GM12873 (cell line): ENCODE results near the gene TBX1.

Experiments
- CTCF ChIP-seq: IDR thresholded peaks from 2 replicates; pipeline ENCODE4 v1.5.1; 2012; ENCODE audit warnings: low read depth, mild to moderate bottlenecking, moderate library complexity, low read length, control low read depth; ENCODE audit not compliant: insufficient read depth; ENCODE audit errors: missing control alignments

Gene TBX1

DNA sequence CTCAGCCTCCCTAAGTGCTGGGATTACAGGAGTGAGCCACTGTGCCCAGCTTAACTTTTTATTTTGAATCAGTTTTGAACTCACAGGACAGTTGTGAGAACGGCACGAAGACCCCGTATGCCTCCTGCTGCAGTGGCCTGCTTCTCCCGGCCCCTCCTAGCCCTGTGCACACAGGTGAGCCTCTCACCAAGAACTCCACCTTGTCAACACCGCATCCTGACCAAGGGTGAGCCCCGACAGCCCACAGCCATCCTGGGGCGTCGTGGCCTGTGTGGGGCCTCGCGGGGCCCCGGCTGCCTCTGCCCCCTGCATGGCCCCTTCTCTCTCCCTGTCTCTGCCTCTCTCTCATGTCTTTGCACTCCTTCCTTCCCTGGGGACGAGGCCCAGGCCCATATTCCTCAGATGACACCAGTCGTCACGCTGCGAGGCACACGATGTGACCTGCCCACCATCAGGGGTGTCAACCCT, 55.3 kb downstream of the TBX1 start:
- no peak for TF ChIP-seq CTCF

- TF ChIP-seq CTCF, result no peak
Observed at GRCh38 chr22:19816372-19817119, 56.0 kb downstream of the TBX1 start.
